Cardiac septum (tissue), 1 donor: ENCODE results near the gene FAM83C. TPM values are rescaled to one million over a fixed set of nuclear protein-coding genes. Genes with fewer than 3 reads are reported as not detected.

Experiments
- DNase-seq: peaks from one replicate; pipeline ENCODE4 v3.0.0-alpha.2; 2020; ENCODE audit warnings: low spot score
- intact Hi-C: fragments of 100-400 bp; cut with DNase I; formaldehyde crosslinking; loops from one replicate; pipeline ENCODE4 v1.14.0; 2022
- total RNA-seq: library from RNA; stranded (reverse); fragmentation: NEBNext Ultra II Directional; extraction: Animal tissue kit (Norgen Biotek cat#: 25700); gene quantifications from one replicate; pipeline ENCODE4 v1.2.1, GENCODE V29; 2021
- donor health status: DM: no; HTN: no; CAD: no.

FAM83C gene
- total RNA-seq, 1 donor from 2014 or later = not detected

DNA sequence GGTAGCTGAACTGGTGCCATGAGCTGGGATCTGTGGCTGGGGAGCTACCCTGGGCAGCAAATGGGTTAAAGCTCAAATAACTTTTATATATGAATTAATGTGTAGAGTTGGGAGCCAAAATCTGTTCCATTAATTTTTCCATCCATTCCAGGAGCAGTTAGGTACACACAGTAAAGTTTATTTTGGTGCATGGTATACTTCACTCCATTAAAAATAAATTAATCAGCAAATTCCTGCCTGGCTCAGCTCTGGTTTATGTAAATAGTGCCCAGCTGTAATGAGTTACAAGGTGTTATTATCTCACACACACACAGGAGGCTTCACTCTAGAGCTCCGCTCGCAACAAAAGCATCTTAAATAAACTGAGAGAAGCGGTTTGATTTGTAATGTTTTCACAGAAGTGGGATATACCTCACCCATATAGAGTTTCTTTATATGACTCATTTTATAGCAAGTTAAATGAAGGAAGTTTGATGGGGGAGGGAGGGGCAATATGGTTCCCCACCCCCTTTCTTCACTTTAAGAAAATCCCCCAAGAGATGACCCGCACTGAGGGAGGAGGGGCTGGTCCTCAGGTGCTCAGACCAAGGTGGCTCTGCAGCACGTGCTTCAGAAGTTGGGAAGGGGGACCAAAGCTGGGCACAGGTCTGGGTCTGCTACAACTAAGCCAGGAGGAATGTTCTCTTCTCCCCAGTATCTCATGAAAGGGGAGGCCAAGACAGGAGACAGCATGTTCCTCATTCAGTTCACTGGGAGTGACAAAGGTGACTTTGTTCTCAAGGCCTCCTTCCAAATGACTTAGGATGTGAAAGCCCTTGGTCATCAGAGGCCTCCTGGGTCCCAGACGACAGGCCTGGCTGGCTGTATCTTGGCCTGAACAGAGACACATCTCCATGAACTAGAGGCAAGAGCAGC lies 10.5 kb upstream of the FAM83C start:
- DNase-seq = no peak
- intact Hi-C loops = no loop called here

DNA sequence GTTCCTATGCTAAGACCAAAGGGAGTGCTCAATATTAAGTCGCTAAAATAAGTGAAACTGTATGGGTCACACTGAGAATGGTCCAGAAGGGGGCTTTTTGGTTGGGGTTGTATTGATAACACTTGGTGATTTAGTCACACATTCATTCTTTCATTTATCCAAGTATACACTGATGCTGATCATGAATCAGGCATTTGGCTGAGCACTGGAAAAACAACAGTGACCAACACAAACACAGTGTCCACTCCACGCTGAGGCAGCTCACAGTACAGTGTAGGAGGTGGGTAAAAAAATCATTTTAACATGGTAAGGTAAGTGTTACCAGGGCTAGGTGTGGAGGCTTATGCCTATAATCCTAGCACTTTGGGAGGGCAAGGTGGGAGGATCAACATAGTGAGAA lies 9.2 kb upstream of the FAM83C start:
- DNase-seq = no peak
- intact Hi-C loops = no loop called here

DNA sequence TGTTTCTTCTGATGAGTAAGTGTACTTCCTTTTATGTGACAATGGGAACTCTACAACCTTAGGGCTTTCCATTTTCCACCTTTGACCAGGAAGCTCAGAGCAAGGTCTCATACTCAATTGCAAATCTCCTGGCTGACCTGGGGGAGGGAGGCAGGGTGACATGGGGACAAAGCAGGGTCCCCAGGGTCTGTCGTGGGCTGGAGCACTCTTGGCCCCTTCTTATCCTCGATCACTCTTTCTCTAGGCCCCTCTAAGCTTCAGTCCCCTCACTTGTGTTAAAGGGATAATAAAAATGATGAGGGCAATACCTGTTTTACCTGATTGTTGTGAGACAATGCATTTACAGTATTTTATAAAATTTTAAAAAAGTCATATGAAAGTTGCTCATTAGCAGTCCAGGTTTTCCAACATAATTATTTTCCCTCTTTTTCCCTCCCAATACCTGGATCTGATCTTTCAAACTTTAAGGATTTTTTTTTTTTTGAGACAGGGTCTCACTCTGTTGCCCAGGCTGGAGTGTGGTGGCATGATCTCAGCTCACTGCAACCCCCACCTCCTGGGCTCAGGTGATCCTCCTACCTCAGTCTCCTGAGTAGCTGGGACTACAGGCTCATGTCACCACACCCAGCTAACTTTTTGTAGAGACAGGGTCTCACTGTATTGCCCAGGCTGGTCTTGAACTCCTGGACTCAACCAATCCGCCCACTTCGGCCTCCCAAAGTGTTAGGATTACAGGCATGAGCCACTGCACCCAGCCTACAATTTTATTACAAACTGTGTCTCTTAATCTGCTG lies 8.4 kb upstream of the FAM83C start:
- DNase-seq = no peak
- intact Hi-C loops = no loop called here

DNA sequence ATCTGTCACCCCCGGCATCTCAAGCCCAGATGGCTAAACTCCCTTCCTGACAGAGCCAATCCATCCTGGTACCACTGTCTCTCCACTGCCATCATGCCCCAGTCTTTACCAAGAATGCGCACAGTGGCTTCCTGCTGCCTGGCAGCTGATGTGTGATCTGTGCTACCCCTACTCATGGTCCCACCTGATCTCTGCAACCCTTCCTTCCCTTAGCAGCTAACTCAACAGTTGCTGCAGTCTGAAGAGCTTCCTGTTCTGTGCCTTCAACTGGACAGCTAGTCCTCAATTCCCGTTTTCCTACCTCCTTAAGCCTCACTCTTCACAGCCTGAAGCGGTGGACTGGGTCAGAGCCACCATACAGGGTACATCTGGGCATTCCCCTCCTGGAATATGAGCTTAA lies 7.6 kb upstream of the FAM83C start:
- intact Hi-C loops = no loop called here
- DNase-seq = no peak

DNA sequence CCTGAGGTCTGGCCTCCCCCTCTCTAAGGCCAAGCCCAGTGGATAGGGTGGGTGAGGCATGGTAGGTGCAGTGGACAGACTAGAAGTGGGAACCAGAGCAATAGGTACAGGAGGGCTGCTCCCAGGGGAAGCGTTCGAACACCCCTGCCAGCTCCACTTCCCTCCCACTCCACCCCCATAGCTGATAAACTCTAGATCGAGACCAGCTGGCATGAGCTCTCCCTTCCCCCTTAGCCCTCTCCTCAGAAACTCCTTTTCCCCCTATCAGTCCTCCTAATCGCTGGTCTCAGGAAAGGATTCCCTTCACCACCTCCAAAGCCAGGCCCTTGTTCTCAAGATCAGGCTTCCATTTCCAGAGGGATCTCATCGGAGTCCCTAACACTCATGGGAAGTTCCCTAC lies 6.0 kb upstream of the FAM83C start:
- no peak for DNase-seq
- intact Hi-C loops = no loop called here

DNA sequence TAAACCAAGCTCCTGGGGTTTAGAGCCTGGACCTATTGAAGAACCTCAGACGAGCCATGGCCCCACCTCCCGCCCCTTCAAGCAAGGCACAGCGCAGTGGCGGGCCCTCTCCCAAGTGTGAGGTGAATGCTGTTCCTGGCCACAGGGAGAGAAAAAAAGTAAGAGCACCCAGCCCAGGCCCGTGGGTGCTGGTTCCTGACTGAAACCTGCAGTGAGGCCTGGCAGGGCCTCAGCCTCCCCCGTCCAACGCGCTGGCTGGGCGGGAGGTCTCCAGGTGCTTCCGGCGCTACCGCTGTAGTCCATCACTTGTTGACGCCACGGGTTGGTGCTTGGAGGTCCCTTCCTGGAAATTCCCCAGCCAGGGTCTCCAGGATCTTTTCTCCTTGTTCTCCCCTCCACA lies 5.5 kb upstream of the FAM83C start:
- intact Hi-C loops = no loop called here
- DNase-seq = no peak

DNA sequence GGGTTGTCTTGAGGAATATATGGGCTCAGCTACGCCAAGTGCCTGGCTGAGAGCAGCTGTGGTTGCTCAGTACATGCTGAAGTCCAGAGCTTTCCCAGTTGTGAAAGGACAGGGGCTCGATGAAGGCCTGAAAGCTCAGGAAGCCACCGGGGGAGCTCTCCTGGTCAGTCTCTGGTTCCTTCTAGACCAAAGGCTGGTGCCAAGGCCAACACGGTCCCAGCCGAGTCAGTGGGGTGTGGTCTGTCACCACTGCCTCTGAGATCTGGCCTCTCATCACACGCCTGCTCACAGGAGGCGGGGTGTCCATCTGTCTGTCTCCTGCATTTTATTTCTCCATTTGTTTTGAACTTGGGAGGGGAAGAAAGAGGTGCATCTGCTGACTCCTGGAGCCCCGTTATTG lies 4.9 kb upstream of the FAM83C start:
- intact Hi-C loops = no loop called here
- no peak for DNase-seq

DNA sequence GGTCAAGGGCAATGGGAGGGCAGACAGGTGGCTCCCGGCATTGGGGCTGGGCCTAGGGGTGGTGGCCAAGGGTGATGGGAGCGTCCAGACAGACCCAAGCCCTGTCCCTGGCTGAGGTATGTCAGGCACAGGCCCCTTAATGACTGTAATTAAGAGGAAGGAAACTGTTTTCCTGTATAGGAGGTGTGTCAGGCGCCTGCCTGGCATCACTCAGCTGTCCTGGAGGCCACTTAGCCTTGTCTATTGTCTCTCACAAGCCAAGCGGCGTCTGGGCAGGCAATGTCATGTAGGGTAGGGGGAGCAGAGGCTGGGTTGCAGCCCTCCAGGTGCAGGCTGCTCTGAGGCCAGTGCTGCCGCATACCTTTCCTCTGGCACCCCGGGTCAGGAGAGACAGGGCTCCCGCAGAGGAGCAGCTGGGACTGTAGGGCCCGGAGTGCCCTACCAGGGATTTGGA lies 3.9 kb upstream of the FAM83C start:
- DNase-seq = no peak
- intact Hi-C loops = no loop called here

DNA sequence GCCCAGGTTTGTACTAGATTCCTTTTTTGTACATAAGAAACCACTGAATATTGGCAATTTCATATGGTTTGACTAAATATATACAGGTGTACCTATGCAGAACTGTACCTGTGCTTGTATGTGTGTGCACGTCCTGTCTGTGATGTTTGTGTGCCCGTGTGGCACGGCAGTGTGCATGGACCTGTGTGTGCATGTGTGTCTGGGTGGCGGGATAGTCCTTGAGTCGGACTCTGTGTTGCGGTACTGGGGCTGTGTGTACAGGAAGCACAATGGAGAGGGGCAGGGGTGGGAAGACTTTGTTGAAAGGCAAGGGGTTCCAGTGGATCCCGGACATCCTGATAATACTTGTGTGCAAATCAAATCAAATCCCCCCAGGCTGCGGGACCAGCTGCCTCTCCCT lies 3.4 kb upstream of the FAM83C start:
- no peak for DNase-seq
- intact Hi-C loops = no loop called here

DNA sequence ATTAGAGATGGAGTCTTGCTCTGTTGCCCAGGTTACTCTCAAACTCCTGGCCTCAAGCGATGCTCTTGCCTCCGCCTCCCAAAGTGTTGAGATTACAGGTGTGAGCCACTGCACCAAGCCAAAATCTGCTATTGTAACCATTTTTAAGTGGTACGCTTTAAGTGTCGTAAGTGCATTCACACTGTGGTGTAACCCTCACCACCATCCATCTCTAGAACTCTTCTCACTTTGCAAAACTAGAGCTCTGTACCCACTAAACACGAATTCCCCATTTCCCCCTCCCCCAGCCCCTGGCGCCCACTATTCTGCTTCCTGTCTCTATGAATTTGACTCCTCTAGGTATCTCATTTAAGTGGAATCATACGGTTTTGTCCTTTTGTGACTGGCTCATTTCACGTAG lies 2.8 kb upstream of the FAM83C start:
- DNase-seq = no peak
- intact Hi-C loops = no loop called here

DNA sequence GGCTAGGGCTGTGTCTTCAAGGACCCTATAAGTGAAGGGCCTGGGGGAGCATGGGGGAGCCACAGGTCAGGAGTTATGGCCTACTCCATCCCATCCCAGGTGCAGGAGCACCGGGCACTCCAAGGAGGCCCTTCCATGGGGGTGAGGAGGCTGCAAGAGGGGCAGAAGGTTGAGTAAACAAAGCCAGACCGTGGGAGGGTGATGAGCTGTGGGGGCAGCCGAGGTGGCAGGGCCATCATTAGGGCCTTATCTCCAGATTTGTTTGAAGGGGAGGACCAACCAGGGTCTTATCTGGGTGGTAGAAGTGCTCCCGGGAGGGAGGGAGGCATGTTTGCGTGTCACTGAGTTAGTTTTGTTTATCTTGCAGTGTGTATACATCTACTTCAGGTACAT lies 2.1 kb upstream of the FAM83C start:
- intact Hi-C loops = no loop called here
- DNase-seq = no peak

DNA sequence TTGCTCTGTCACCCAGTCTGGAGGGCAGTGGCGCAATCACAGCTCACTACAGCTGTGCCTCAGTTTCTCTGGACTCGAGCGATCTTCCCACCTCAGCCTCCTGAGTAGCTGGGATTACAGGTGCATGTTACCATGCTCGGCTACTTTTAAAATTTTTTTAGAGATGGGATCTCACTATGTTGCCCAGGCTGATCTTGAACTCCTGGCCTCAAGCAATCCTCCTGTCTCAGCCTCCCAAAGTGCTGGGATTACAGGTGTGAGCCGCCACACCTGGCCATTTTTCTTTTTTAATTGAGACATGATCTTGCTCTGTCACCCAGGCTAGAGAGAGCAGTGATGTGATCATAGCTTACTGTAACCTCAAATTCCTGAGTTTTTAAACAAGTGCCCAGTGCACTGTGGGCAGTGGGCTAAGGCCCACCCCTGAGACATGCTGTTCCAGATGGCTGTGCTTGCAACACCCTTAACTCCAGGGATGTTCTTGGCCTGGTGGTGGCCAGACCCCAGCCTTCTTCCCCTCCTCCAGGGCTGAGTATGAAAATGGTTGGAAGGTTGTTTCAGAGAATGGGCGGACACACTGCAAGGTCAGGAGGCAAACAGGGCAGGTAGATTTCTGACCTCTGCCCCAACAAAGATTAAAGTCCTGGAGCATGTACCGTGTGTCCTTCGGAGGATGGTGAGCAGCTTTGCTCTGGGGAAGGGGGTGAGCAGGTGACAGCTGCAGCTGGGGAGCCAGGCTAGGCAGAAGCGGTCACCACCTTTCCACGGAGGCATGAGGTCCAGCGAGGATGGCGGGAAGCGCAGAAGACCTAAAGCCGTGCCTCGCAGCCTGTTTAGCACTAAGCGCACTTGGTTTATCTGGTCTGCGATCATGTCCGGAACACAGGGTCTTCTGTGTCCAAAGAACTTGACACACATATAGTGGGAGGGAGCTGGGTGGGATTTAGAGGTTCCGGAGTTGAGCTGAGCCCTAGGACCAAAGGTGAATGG lies 1.4 kb upstream of the FAM83C start:
- no peak for DNase-seq
- intact Hi-C loops = no loop called here

DNA sequence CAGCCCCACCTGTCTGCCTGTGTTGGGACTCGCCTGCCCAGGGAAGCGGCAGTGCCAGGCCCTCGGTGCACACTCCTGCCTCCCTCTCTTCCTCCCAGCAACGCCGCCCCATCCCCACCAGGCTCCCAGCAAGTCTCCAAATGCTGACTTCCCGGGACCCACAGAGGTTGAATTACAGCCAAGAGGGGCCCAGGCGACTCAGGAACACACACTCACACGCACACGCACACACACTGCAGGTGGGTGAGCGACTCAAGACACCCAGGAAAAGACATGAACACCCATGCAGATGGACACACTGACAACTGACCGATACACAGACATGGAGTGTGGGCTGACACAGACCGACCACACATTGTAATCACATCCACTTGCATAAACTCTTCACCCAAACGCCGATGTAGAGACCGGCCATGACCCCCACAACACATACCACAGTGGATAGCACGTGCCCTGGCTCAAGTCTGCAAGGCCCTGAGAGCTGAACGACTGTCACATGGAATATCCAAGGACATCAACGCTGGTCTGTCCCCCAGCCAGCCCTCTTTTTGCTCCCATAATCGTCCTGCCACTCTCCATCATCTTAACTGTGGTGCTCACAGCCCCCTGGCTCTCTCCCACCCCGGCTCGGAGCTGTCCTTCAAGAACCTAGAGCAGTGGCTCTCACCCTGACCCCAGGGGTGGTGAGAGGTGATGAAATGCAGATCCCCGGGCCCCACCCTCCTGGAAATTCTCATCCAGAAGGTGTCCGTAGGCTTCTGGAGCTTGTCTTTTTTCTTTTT lies 470 bp upstream of the FAM83C start:
- intact Hi-C loops = no loop called here
- DNase-seq = no peak

DNA sequence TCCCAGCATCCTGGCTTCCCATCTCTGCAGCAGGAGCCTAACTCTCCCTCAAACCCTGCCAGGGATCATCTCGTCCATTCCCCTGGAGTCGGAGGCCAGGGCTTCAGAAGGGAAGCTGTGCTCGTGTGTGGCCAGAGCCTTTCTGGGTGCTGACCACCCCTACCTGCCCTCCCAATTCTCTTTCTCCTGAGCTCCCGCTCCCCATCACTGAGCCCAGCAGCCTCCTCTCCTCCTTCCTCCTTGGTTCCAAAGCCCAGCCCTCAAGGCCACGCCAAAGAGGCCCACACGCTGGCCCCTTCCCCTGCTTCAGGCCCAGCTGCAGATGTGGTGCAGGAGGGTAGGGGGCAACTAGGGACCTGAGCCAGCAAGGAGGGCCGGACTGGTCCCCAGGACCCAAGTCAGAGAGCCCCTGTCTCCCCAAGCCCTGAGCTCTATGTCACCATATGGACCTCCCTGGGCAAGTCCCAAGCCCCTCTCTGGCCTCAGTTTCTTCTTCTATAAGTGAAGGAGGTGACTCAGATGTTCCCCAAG lies 1.3 kb downstream of the FAM83C start:
- intact Hi-C loops = no loop called here
- DNase-seq = no peak

DNA sequence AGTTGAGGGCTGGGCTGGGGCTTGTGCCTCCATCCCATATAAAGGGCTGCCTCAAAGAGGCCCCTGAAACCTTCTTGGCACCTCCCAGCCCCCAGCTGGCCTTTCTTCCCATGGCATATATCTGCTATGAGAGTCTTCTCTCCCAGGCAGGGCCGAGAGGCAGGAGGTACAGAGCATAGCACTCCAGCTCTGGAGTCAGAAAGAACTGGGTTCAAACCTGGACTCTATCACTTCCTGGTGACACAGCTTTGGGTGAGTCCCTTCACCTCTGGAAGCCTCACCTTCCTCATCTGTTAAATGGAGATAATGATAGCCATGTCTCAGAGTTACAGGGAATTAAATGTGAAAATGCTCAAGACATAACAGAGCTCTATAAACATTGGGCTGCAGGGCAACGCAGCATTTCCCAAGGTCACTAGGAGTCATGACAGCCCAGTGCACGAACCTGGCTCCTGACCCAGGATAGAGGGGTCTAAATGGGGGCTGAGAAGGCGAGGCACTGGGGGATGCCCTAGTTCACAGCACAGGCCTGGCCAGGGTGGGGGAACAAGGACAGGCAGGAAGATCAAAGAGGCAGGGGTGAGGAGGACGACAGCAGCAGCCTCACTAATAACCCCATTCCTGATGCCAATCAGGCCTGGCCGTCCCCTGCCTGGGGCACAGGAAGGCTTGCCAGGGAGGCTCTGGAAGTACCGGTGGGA lies 1.9 kb downstream of the FAM83C start:
- intact Hi-C loops = no loop called here
- no peak for DNase-seq

DNA sequence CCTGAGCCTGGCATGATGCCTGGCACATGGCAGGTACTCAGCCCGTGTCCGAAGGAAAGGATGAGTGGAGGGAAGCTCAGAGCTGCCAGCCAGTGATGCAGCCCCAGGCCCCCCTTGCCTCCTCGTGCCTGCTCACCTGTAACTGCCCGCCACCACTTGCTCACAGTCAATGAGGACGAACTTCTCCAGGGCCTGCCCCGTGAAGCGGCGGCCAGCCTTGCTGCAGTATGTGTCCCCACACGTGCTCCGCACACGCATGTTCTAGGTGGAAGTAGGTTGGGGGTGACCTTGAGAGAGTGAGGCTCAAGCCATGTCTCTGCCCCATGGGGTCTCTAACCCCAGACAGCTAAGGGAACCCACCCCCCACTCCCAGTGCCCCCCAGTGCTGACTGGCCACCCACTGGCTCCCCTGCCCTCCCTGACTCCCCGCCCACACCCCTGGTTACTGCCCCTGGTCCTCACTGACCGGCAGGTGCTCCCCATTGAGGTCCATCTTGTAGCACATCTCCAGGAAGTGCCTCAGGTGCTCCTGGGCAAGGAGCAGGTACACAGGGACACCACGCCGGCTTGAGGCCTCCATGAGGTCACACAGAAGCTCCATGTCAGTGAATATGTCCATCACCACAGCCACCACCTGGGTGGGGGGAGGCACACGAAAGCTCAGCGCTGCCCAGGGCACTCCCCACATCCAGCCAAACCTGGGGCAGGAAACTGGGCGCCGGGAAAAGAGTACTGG lies 3.7 kb downstream of the FAM83C start:
- intact Hi-C loops = no loop called here

DNA sequence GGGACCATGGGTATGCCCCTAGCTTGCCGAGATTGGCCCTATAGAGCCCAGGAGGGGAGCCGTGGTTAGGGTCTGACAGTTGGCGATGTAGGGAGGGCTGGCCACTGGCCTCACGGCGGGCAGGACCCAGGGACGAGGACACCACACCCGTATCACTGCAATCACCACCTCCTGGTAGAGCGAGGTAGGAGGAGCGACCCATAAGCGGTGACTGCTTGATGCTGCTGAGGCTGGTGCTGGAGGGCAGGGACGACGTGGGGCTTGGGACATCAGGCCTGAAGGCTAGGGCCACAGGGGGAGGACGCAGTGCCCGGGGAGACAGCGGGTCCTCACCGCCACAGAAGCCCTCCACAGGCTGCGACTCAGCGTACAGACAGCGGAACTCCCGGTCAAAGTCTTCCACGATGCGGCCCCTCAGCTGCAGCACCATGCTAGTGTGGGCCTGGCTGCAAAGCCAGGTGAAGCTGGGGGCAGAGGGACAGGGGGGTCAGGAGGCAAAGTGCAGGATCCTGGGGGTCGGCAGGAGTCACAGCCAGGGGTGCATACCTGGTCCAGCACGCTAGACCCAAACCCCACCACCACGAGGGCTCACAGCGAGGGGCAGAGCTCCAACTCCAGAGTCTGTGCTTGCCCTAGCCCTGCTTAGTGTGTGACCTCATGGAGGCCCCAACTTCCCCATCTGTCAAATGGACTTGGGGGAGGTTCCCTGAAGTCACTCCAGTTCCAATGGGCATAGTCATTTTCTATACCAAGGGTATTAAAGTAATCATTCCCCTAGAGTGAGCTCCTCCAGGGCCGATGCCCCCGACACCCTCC lies 4.5 kb downstream of the FAM83C start:
- intact Hi-C loops = no loop called here
- DNase-seq = no peak

More for the DNA sequence above, 3.7 kb downstream of the FAM83C start:
- DNase-seq = no peak
